Endothelial cell of umbilical vein (primary cell): ENCODE measurements around the gene NEK6. TPM values are rescaled to one million over a fixed set of nuclear protein-coding genes. Genes with fewer than 3 reads are reported as not detected.
A peak's percentile ranks its signal among the peaks of the same experiment; 100 is the strongest.

Source experiments
- BruUV-seq: library from RNA; stranded (reverse); fragments of 400-500 nt; replicated peaks from 2 replicates; lab custom pipeline; 2021; lab: Mats Ljungman, UMichigan
- CTCF ChIA-PET: fragments of 300-600, 350-600 bp; sonication (Branson Sonifier 250); formaldehyde crosslinking; loops from one replicate; lab custom pipeline; 2021; ENCODE audit warnings: antibody characterized with exemption, inconsistent platforms; lab: Charles Lee
- POLR2A ChIA-PET: fragments of 300-600, 350-600 bp; sonication (Branson Sonifier 250); formaldehyde crosslinking; loops from one replicate; lab custom pipeline; 2021; ENCODE audit warnings: antibody characterized with exemption, inconsistent platforms; lab: Charles Lee
- DNase-seq: peaks from one replicate; pipeline ENCODE4 v3.0.0-alpha.2; 2011; ENCODE audit warnings: low read depth, low spot score
- FAIRE-seq: peaks from 2 replicates; lab custom pipeline; 2011; peaks lifted over from hg19 to GRCh38; lab: Jason Lieb, UNC
- H2AFZ ChIP-seq: 2 replicates; pipeline ENCODE4 v1.6.0; 2012; ENCODE audit warnings: low read depth, low read length, control low read depth, inconsistent platforms
- H3K27ac ChIP-seq: 2 replicates; pipeline ENCODE4 v1.5.1; 2011; ENCODE audit warnings: low read depth, mild to moderate bottlenecking, control low read depth, low read length, moderate library complexity; ENCODE audit not compliant: insufficient read depth
- H3K27me3 ChIP-seq, 2 experiments: 2 replicates each; pipeline versions ENCODE4 v1.6.0 to v1.6.1; 2011; ENCODE audit warnings: low read length in 2 of 2, mixed read lengths in 1 of 2; ENCODE audit not compliant: control insufficient read depth in 2 of 2, insufficient read depth in 2 of 2
- H3K36me3 ChIP-seq, 2 experiments: 2 replicates in 1 of 2; 3 replicates in 1 of 2; pipeline ENCODE4 v1.5.1; 2011; ENCODE audit warnings: low read length in 2 of 2, mild to moderate bottlenecking in 1 of 2, moderate library complexity in 1 of 2; ENCODE audit not compliant: control insufficient read depth in 2 of 2, insufficient read depth in 2 of 2; ENCODE audit errors: extremely low read depth in 1 of 2
- H3K4me1 ChIP-seq: 3 replicates; pipeline ENCODE4 v1.5.1; 2011; ENCODE audit warnings: mild to moderate bottlenecking, low read length; ENCODE audit not compliant: control insufficient read depth, insufficient read depth; ENCODE audit errors: extremely low read depth
- H3K4me2 ChIP-seq: 2 replicates; pipeline ENCODE4 v1.6.1; 2011; ENCODE audit warnings: low read length, control low read depth, mixed read lengths; ENCODE audit not compliant: insufficient read depth
- H3K4me3 ChIP-seq, 3 experiments: fragments of 200-600 bp in 1 of 3; sonication (generic), shearing (Covaris generic) in 1 of 3; replicated peaks in 1 of 3; 2 replicates each; pipeline ENCODE4 v1.5.1; 2011 to 2016; ENCODE audit warnings: control low read depth in 3 of 3, low read length in 3 of 3, mild to moderate bottlenecking in 2 of 3, inconsistent platforms in 1 of 3, low read depth in 1 of 3, moderate library complexity in 1 of 3; ENCODE audit not compliant: insufficient read depth in 1 of 3
- H3K79me2 ChIP-seq: 2 replicates; pipeline ENCODE4 v1.6.0; 2012; ENCODE audit warnings: low read length, inconsistent platforms; ENCODE audit not compliant: control insufficient read depth, insufficient read depth
- H3K9ac ChIP-seq: replicated peaks from 2 replicates; pipeline ENCODE3; 2011; ENCODE audit warnings: low read length, control low read depth; ENCODE audit not compliant: insufficient read depth; ENCODE audit errors: extremely low read depth
- H3K9me1 ChIP-seq: replicated peaks from 3 replicates; pipeline ENCODE4 v1.6.0; 2011; ENCODE audit warnings: mild to moderate bottlenecking, low read length; ENCODE audit not compliant: control insufficient read depth, insufficient read depth; ENCODE audit errors: extremely low read depth
- H3K9me3 ChIP-seq: replicated peaks from 2 replicates; pipeline ENCODE4 v1.5.1; 2012; ENCODE audit warnings: low read length, inconsistent platforms; ENCODE audit not compliant: control insufficient read depth, insufficient read depth
- H4K20me1 ChIP-seq: replicated peaks from 2 replicates; pipeline ENCODE3; 2011; ENCODE audit warnings: mild to moderate bottlenecking, low read length; ENCODE audit not compliant: control insufficient read depth, insufficient read depth; ENCODE audit errors: extremely low read depth
- EZH2 ChIP-seq: IDR thresholded peaks from 2 replicates; pipeline ENCODE4 v1.6.1; 2012; ENCODE audit warnings: borderline replicate concordance, low read depth, mild to moderate bottlenecking, moderate library complexity, low read length, inconsistent platforms; ENCODE audit not compliant: severe bottlenecking
- FOS ChIP-seq: IDR thresholded peaks from 2 replicates; pipeline ENCODE4 v1.6.1; 2011; ENCODE audit warnings: mild to moderate bottlenecking, low read length, moderate library complexity, borderline replicate concordance; ENCODE audit not compliant: insufficient read depth
- GATA2 ChIP-seq: IDR thresholded peaks from 2 replicates; pipeline ENCODE4 v1.7.0; 2011; ENCODE audit warnings: low read depth, mild to moderate bottlenecking, moderate library complexity, mixed read lengths, low read length; ENCODE audit not compliant: insufficient read length, insufficient read depth
- JUN ChIP-seq: IDR thresholded peaks from 2 replicates; pipeline ENCODE4 v1.6.1; 2011; ENCODE audit warnings: borderline replicate concordance, low read depth; ENCODE audit not compliant: insufficient read length, insufficient read depth
- MYC ChIP-seq: IDR thresholded peaks from one replicate; pipeline ENCODE4 v1.6.1; 2011; ENCODE audit warnings: mild to moderate bottlenecking, low read depth, low read length
- POLR2A ChIP-seq: IDR thresholded peaks from 2 replicates; pipeline ENCODE4 v1.6.1; 2012; ENCODE audit warnings: low read depth, mild to moderate bottlenecking, control low read depth, low read length
- POLR2AphosphoS5 ChIP-seq: IDR thresholded peaks from 2 replicates; pipeline ENCODE4 v1.6.1; 2012; ENCODE audit warnings: low read depth, mild to moderate bottlenecking, control low read depth, low read length, moderate library complexity; ENCODE audit not compliant: insufficient read depth
- dilution Hi-C: fragments of 300-500 bp; cut with MboI; formaldehyde crosslinking; loops from one replicate; pipeline ENCODE4 v1.15.0; 2019; ENCODE audit warnings: low sequenced_read_pairs; ENCODE audit not compliant: extremely low pct_ligation_motif_present
- intact Hi-C: fragments of 100-400 bp; cut with micrococcal nuclease; formaldehyde crosslinking; loops from one replicate; pipeline ENCODE4 v1.10.0; 2022
- polyA plus RNA-seq, 4 experiments: library from polyadenylated mRNA; depleted of rRNA in 3 of 4; stranded (reverse) in 3 of 4; unstranded in 1 of 4; fragments of >200 nt; gene quantifications; 2 replicates each; pipeline versions ENCODE4 v1.2.1 to v1.2.3, GENCODE V29; 2011 to 2012; ENCODE audit warnings: missing spikeins in 1 of 4
- total RNA-seq: library from RNA; stranded (reverse); gene quantifications from 2 replicates; pipeline ENCODE4 v1.2.3, GENCODE V29; 2021
- TF ChIP-seq, protein P1 (sequence below), 2 donors: IDR thresholded peaks; 1 replicate in 1 of 2; 2 replicates in 1 of 2; pipeline ENCODE4 v1.5.1; 2011; ENCODE audit warnings: low read length in 2 of 2, mild to moderate bottlenecking in 2 of 2, moderate library complexity in 2 of 2, control low read depth in 1 of 2, inconsistent platforms in 1 of 2, low read depth in 1 of 2; ENCODE audit not compliant: insufficient read depth in 1 of 2; ENCODE audit errors: extremely low read depth in 1 of 2

NEK6 gene
- total and polyA plus RNA-seq, 2 donors (not counting 3 experiments of a cell fraction or from before 2014, with no cell fraction given): 64.3 to 67.1 TPM

GRCh38 chr9:124213396-124213795, 44.4 kb upstream of the NEK6 start:
- dilution Hi-C loops (loop anchor here (25.0 kb wide), 1 partner anchor 99 kb away; no protein-coding TSS in a partner anchor), intact Hi-C loops (loop anchor here (5.0 kb wide), 1 partner anchor 81 kb away; no protein-coding TSS in a partner anchor)
- H4K20me1 ChIP-seq: no peaks in the 10 kb centered on the region
- H3K4me2 ChIP-seq: no peak overlapping the region
- H3K36me3 ChIP-seq: no peaks in the 10 kb centered on the region
- DNase-seq: no peak
- BruUV-seq: no TSS peak
- H3K79me2 ChIP-seq: no peaks in the 10 kb centered on the region
- ChIA-PET POLR2A (no interaction called here), CTCF (interaction anchor here (1.1 to 1.7 kb wide), 4 partner anchors 10 to 174 kb away, joined by 3 to 9 read pairs (median 4); no protein-coding TSS in a partner anchor)
- peaks cover 46% of the 10 kb centered on the region for H3K4me1 ChIP-seq
- H3K4me3 ChIP-seq: no peak overlapping the region
- H3K9ac ChIP-seq: no peak overlapping the region
- no peaks in the 10 kb centered on the region for H3K9me1 ChIP-seq
- H3K27ac ChIP-seq: no peak overlapping the region
- no peaks in the 10 kb centered on the region for H3K27me3 ChIP-seq
- FAIRE-seq: peak; percentile 63
- H3K9me3 ChIP-seq: no peaks in the 10 kb centered on the region
- no peak overlapping the region for H2AFZ ChIP-seq
- TF ChIP-seq EZH2 (no peak), FOS (no peak), MYC (no peak)
- TF ChIP-seq, protein P1, sequence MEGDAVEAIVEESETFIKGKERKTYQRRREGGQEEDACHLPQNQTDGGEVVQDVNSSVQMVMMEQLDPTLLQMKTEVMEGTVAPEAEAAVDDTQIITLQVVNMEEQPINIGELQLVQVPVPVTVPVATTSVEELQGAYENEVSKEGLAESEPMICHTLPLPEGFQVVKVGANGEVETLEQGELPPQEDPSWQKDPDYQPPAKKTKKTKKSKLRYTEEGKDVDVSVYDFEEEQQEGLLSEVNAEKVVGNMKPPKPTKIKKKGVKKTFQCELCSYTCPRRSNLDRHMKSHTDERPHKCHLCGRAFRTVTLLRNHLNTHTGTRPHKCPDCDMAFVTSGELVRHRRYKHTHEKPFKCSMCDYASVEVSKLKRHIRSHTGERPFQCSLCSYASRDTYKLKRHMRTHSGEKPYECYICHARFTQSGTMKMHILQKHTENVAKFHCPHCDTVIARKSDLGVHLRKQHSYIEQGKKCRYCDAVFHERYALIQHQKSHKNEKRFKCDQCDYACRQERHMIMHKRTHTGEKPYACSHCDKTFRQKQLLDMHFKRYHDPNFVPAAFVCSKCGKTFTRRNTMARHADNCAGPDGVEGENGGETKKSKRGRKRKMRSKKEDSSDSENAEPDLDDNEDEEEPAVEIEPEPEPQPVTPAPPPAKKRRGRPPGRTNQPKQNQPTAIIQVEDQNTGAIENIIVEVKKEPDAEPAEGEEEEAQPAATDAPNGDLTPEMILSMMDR (IDR thresholded peaks at IDR 0.05; ENCODE audit: extremely low read depth in 1 of 2, insufficient read depth in 1 of 2, low read depth in 1 of 2, low read length in 2 of 2): no peak

DNA sequence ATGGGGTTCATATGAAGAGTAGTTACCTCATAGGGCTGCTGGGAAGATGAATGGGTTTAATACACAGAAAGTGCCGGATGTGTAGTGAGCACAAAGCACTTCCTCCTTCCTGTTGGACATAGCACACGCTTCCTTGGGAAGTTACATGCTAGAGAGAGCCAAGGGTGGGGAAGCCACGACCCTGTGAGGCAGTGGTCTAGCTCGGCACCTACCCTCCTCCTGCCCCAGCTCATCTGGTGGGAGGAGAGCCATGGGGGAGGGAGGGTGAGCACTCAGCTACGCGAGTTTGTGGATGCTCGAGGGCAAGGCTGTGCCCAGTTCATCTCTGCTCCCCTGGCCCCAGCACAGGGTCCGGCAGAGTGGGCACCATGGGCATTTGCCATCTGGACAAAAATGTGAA, 43.6 kb upstream of the NEK6 start:
- Histone ChIP-seq H3K27me3 (no peaks in the 10 kb centered on the region), H3K4me3 (no peak overlapping the region), H3K36me3 (no peaks in the 10 kb centered on the region), H3K9me3 (no peaks in the 10 kb centered on the region), H3K27ac (no peak overlapping the region), H3K4me2 (no peak overlapping the region), H3K79me2 (no peaks in the 10 kb centered on the region), H2AFZ (peak overlapping the region; percentile 60), H4K20me1 (no peaks in the 10 kb centered on the region), H3K9me1 (no peaks in the 10 kb centered on the region), H3K9ac (no peak overlapping the region), H3K4me1 (peaks cover 54% of the 10 kb centered on the region)
- CTCF ChIA-PET: no interaction called here
- POLR2A ChIA-PET: no interaction called here
- dilution Hi-C loops: loop anchor here (25.0 kb wide), 1 partner anchor 98 kb away; no protein-coding TSS in a partner anchor
- intact Hi-C loops: loop anchor here (5.0 kb wide), 1 partner anchor 82 kb away; no protein-coding TSS in a partner anchor
- DNase-seq: no peak
- TF ChIP-seq, protein P1 (IDR thresholded peaks at IDR 0.05; ENCODE audit: extremely low read depth in 1 of 2, insufficient read depth in 1 of 2, low read depth in 1 of 2, low read length in 2 of 2): no peak
- TF ChIP-seq GATA2 (no peak), EZH2 (no peak), POLR2A (no peak), JUN (no peak), POLR2AphosphoS5 (peak; percentile 25)
- peak; percentile 78 for FAIRE-seq
- no TSS peak for BruUV-seq
